ENCODE data around the gene CD248.
"Not testable (repeated sequence)": the region's sequence is repeated elsewhere in the genome, so short reads cannot be mapped to it uniquely, and the experiment has no call there.

The CD248 gene

GRCh38 chr11:66280428-66280827 is 36.4 kb downstream of the CD248 start:
- DNase-seq (ENCODE audit: low spot score): no peak
- no peak for TF ChIP-seq CTCF (IDR thresholded peaks at IDR 0.05; ENCODE audit: extremely low read depth, missing control alignments)

GRCh38 chr11:66279092-66279734 is 37.6 kb downstream of the CD248 start:
- no peak for TF ChIP-seq CTCF (IDR thresholded peaks at IDR 0.05; ENCODE audit: extremely low read depth, missing control alignments)
- no peak for DNase-seq (ENCODE audit: low spot score)

GRCh38 chr11:66278363-66279091 is 38.3 kb downstream of the CD248 start:
- DNase-seq (ENCODE audit: low spot score): peak; percentile 42
- no peak for TF ChIP-seq CTCF (IDR thresholded peaks at IDR 0.05; ENCODE audit: extremely low read depth, missing control alignments)

GRCh38 chr11:66277471-66278362 is 39.1 kb downstream of the CD248 start, which contains the start of gene CNIH2:
Gene CNIH2, plus strand, starts transcription at chr11:66278175. Its CDS starts 282 bp downstream, at chr11:66278457.
- TF ChIP-seq CTCF (IDR thresholded peaks at IDR 0.05; ENCODE audit: extremely low read depth, missing control alignments): no peak
- peak; percentile 82 for DNase-seq (ENCODE audit: low spot score)

- DNase-seq (ENCODE audit: low spot score): not testable (repeated sequence)
Measured at GRCh38 chr11:66277064-66277463, 39.8 kb downstream of the CD248 start.

- not testable (repeated sequence) for DNase-seq (ENCODE audit: low spot score)
Measured at GRCh38 chr11:66276619-66277018, 40.2 kb downstream of the CD248 start.

- no peak for TF ChIP-seq CTCF (IDR thresholded peaks at IDR 0.05; ENCODE audit: extremely low read depth, missing control alignments)
- no peak for DNase-seq (ENCODE audit: low spot score)
Measured at GRCh38 chr11:66275984-66276612, 40.7 kb downstream of the CD248 start.

GRCh38 chr11:66275396-66275795 is 41.4 kb downstream of the CD248 start:
- DNase-seq (ENCODE audit: low spot score): no peak
- no peak for TF ChIP-seq CTCF (IDR thresholded peaks at IDR 0.05; ENCODE audit: extremely low read depth, missing control alignments)

Data from GM20000 (cell line).